LNCAP (cell line): Measurements from ENCODE around the gene CINP.

Experiments
- TF ChIP-seq, protein P1 (sequence below): fragments of 450-650 bp; IDR thresholded peaks from 2 replicates; pipeline ENCODE4 v1.5.1; 2017; ENCODE audit warnings: mild to moderate bottlenecking

CINP gene

DNA sequence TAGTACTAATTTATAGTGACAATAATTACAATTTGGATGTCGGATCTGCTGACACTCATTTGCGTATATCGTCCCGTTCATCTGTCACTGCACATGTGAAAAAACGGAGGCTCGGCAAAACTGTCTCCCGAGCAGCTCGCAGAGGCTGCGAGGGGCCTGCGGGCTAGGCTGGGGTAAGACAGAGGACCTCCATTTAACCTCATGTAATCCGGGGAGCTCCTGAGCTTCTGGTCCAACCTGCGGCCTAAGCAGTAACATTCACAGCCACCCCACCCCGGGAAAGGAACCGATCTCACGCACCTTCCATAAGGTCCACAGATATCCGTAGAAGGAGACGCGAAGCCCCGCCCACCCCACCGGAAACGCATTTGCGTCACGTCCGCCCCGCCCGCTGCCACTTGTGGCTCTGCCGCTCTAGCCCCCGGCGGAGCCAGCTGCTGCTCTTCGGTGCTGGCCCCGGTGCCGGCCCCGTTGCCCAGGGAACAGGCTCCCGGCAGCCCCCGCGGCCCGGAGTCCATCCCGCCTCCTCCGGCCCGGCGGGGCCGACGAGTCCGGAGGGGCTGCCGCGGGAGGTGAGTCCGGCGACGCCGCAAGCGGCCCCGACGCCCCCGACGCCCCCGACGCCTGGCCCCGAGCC, at the start of gene CINP, which contains the start of gene TECPR2:
TSS of gene CINP (minus strand) at position 346 of the 637 bp plus-strand sequence. CDS start at position 307, 39 bp downstream.
TSS of gene TECPR2 (plus strand) at position 397 of the 637 bp plus-strand sequence. CDS start 13,781 bp downstream, outside the sequence.
- TF ChIP-seq, protein P1, sequence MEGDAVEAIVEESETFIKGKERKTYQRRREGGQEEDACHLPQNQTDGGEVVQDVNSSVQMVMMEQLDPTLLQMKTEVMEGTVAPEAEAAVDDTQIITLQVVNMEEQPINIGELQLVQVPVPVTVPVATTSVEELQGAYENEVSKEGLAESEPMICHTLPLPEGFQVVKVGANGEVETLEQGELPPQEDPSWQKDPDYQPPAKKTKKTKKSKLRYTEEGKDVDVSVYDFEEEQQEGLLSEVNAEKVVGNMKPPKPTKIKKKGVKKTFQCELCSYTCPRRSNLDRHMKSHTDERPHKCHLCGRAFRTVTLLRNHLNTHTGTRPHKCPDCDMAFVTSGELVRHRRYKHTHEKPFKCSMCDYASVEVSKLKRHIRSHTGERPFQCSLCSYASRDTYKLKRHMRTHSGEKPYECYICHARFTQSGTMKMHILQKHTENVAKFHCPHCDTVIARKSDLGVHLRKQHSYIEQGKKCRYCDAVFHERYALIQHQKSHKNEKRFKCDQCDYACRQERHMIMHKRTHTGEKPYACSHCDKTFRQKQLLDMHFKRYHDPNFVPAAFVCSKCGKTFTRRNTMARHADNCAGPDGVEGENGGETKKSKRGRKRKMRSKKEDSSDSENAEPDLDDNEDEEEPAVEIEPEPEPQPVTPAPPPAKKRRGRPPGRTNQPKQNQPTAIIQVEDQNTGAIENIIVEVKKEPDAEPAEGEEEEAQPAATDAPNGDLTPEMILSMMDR = no peak

DNA sequence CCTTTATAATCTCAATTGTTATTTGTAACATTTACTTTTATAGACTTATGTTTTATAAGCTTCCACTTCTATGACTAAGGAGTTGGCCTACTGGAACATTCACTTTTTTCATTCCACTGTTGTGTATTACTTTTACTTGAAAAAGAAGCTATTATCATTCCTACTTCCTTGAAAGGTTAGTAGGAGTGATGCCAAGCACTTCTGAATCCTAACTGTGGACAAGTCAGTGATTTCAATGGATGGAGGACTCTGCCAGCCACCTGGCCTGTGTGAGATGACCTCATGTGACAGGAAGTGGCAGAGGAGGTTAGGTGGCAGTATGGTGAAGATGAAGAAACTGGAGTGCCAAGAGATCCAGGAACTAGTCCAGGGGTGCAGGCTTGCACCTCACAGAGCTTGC, 46.0 kb upstream of the CINP start:
- TF ChIP-seq, protein P1 = no peak

DNA sequence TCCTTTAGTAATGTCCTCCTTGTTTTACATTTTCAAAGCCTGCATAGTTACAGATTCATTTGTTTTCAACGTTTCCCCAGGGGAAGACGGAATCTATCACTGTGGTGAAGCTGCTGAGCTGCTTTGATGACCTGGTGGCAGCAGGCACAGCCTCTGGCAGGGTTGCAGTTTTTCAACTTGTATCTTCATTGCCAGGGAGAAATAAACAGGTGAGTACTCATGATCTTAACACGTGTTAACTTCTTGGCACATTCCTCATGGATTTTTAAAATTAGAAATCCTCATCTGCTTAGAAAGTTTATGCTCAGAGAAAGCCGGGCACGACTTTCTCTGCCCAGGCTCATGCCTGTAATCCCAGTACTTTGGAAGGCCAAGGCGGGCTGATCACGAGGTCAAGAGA, 44.6 kb upstream of the CINP start:
- TF ChIP-seq, protein P1 = no peak

DNA sequence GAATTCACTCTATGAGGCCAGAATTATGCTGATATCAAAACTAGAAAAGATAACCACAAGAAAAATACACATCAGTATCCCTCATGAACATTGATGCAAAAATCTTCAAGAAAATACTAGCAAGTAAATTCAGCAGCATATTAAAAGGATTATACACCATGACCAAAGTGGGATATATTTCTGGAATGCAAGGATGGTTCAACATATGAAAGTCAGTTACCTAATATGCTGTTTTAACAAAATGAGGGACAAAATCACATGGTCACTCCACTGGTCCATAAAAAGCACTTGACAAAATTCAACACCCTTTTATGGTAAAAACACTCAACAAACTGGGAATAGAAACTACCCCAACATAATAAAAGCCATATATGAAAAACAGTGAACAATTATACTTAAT, 40.3 kb upstream of the CINP start:
- TF ChIP-seq, protein P1 = no peak

DNA sequence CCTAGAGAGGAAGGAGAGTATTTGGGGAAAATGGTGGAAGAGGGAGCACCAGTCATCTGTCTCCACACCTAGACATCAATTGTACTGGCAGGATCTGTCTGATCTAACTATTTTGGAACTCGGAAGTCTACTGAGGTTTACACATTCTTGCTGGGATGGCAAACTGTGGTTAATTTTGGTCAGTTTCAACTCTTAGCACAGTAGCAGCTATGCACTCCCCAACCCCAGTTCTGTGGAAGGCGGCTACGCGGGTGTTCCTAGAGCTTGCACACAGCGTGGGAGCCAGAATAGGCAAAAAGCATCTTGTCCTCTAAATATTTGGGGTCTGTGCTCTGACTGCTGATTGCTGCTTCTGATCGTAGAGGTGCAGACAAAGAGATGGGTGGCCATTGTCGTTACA, 33.8 kb upstream of the CINP start:
- TF ChIP-seq, protein P1 = no peak

DNA sequence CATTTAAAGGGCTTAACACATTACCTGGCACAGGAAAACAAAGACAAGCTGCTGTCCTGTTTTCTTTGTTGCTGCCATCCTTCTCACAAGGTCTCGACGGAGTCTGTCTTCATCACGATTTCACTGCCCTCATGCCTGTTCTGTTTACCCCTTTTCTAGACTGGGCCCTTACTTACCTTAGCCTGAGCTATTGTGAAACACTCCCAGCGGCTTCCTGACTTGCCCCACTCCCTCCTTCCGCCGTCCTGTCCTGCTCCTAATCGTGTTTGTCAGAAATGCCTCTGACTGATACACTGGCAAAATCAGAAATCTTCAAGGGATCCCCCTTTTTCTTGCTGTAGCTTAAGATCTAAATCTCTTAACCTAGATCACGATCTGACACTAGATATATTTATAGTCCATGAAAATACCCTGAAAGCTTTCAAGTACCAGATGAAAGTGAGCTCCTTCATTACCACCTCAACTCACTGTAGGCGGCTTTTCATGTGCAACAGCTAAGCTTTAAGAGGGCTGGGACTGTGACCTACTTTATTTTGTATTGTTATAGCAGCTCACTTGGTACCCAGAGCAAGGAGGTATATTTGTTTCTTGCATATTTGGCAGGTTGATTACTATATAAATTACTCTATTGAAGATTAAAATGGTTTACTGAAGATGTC, 32.2 kb upstream of the CINP start:
- TF ChIP-seq, protein P1 = no peak

DNA sequence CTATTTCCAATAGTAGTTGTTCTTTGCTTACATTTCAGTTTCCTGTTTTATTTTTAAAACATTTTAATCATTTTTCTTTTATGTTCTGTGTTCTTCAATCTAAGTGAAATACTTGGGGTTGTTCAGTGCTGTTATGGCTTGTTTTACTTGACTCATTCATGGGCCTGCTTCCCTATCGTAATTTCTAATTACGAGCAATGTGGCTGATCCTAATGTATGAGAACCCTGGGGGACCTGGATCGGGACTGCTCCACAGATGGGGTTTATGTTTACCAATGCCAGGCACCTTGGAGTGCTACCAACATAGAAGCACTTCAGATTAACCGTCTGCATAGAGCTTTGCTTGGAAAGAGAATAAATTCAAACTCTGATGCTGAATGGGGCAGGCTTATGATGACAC, 29.8 kb upstream of the CINP start:
- TF ChIP-seq, protein P1 = no peak
